SJSA1 (cell line): ENCODE measurements around the gene LENEP. TPM values are rescaled to one million over a fixed set of nuclear protein-coding genes. Genes with fewer than 3 reads are reported as not detected.
A peak's percentile ranks its signal among the peaks of the same experiment; 100 is the strongest.
"Not testable (repeated sequence)": the region's sequence is repeated elsewhere in the genome, so short reads cannot be mapped to it uniquely, and the experiment has no call there.

Experiments used
- DNase-seq, 2 experiments: peaks; one replicate each; pipeline ENCODE4 v3.0.0-alpha.2; 2015 to 2020; ENCODE audit warnings: low spot score in 2 of 2, low read depth in 1 of 2
- H3K27ac ChIP-seq: fragments of 250-450 bp; sonication (Bioruptor Pico); 2 replicates; pipeline ENCODE4 v1.5.1; 2020; ENCODE audit warnings: mild to moderate bottlenecking, moderate library complexity
- H3K27me3 ChIP-seq: fragments of 250-450 bp; sonication (Bioruptor Pico); replicated peaks from 2 replicates; pipeline ENCODE4 v1.5.1; 2020; ENCODE audit warnings: mild to moderate bottlenecking, moderate library complexity
- H3K36me3 ChIP-seq: fragments of 250-450 bp; sonication (Bioruptor Pico); 2 replicates; pipeline ENCODE4 v1.5.1; 2020; ENCODE audit warnings: mild to moderate bottlenecking
- H3K4me1 ChIP-seq: fragments of 250-450 bp; sonication (Bioruptor Pico); replicated peaks from 2 replicates; pipeline ENCODE4 v1.6.1; 2021; ENCODE audit warnings: mild to moderate bottlenecking
- H3K4me3 ChIP-seq: fragments of 250-450 bp; sonication (Bioruptor Pico); 2 replicates; pipeline ENCODE4 v1.5.1; 2020; ENCODE audit warnings: mild to moderate bottlenecking
- H3K9me3 ChIP-seq: fragments of 250-450 bp; sonication (Bioruptor Pico); replicated peaks from 2 replicates; pipeline ENCODE4 v1.5.1; 2020; ENCODE audit warnings: mild to moderate bottlenecking
- total RNA-seq: library from RNA; depleted of rRNA; stranded (reverse); fragments of >200 nt; shearing (Covaris generic); gene quantifications from 2 replicates; pipeline ENCODE4 v1.2.3, GENCODE V29; 2014

The LENEP gene
- total RNA-seq, 1 experiment from 2014 or later: not detected

- Histone ChIP-seq H3K4me3 (peak overlapping the region; percentile 53), H3K36me3 (peaks cover 50% of the 10 kb centered on the region), H3K27ac (peak overlapping the region; percentile 97), H3K9me3 (no peaks in the 10 kb centered on the region), H3K4me1 (peaks cover 34% of the 10 kb centered on the region), H3K27me3 (no peaks in the 10 kb centered on the region)
- DNase-seq: peak; percentile 61 to 70
These were observed 17.9 kb upstream of the LENEP start for GRCh38 chr1:154975409-154976059.

- not testable (repeated sequence) for H3K9me3 ChIP-seq, H3K4me3 ChIP-seq, H3K27ac ChIP-seq, H3K27me3 ChIP-seq, DNase-seq
- peaks cover 20% of the 10 kb centered on the region for H3K4me1 ChIP-seq
- peaks cover 54% of the 10 kb centered on the region for H3K36me3 ChIP-seq
These were observed 15.6 kb upstream of the LENEP start for GRCh38 chr1:154977762-154978161.

GRCh38 chr1:154978360-154978759, 15.0 kb upstream of the LENEP start:
- Histone ChIP-seq H3K4me1 (peaks cover 16% of the 10 kb centered on the region), H3K27ac (no peak overlapping the region), H3K4me3 (no peak overlapping the region), H3K9me3 (no peaks in the 10 kb centered on the region), H3K36me3 (peaks cover 54% of the 10 kb centered on the region), H3K27me3 (no peaks in the 10 kb centered on the region)
- no peak for DNase-seq

- peaks cover 43% of the 10 kb centered on the region for H3K36me3 ChIP-seq
- H3K27me3 ChIP-seq: no peaks in the 10 kb centered on the region
- no peaks in the 10 kb centered on the region for H3K9me3 ChIP-seq
- no peak overlapping the region; the same call in 1 of the 2 replicates for H3K27ac ChIP-seq
- peaks cover 14% of the 10 kb centered on the region for H3K4me1 ChIP-seq
- peak overlapping the region; percentile 50 for H3K4me3 ChIP-seq
- no peak for DNase-seq
These were observed 11.0 kb upstream of the LENEP start for GRCh38 chr1:154982341-154982740.

- peak; percentile 97 to 99 for DNase-seq
- Histone ChIP-seq H3K4me3 (peak within 1 kb of the TSS; percentile 50), H3K4me1 (peaks cover 14% of the 10 kb centered on the region), H3K9me3 (no peaks in the 10 kb centered on the region), H3K27ac (no peak within 1 kb of the TSS; the same call in 1 of the 2 replicates), H3K36me3 (peaks cover 43% of the 10 kb centered on the region), H3K27me3 (no peaks in the 10 kb centered on the region)
These were observed 10.3 kb upstream of the LENEP start, which contains the start of gene FLAD1 for GRCh38 chr1:154982897-154983648. Gene FLAD1 (plus strand): TSS chr1:154983344. CDS start chr1:154983695, 351 bp downstream.

GRCh38 chr1:154983776-154984466, 9.5 kb upstream of the LENEP start:
- DNase-seq: no peak
- Histone ChIP-seq H3K4me3 (peak overlapping the region; percentile 50), H3K27ac (no peak overlapping the region), H3K27me3 (no peaks in the 10 kb centered on the region), H3K36me3 (peaks cover 46% of the 10 kb centered on the region), H3K9me3 (no peaks in the 10 kb centered on the region), H3K4me1 (peaks cover 14% of the 10 kb centered on the region)

GRCh38 chr1:154986736-154987135, 6.7 kb upstream of the LENEP start:
- not testable (repeated sequence) for H3K27me3 ChIP-seq, H3K9me3 ChIP-seq, DNase-seq, H3K4me3 ChIP-seq, H3K27ac ChIP-seq
- peaks cover 48% of the 10 kb centered on the region for H3K36me3 ChIP-seq
- peaks cover 14% of the 10 kb centered on the region for H3K4me1 ChIP-seq

GRCh38 chr1:154987326-154987725, 6.1 kb upstream of the LENEP start:
- H3K9me3 ChIP-seq: no peaks in the 10 kb centered on the region
- H3K27me3 ChIP-seq: no peaks in the 10 kb centered on the region
- no peak for DNase-seq
- H3K4me3 ChIP-seq: no peak overlapping the region
- no peak overlapping the region for H3K27ac ChIP-seq
- H3K4me1 ChIP-seq: peaks cover 13% of the 10 kb centered on the region
- H3K36me3 ChIP-seq: peaks cover 48% of the 10 kb centered on the region

- Histone ChIP-seq H3K4me3 (no peak overlapping the region), H3K4me1 (peaks cover 13% of the 10 kb centered on the region), H3K27ac (no peak overlapping the region), H3K36me3 (peaks cover 45% of the 10 kb centered on the region), H3K27me3 (no peaks in the 10 kb centered on the region), H3K9me3 (no peaks in the 10 kb centered on the region)
- no peak for DNase-seq
These were observed 5.1 kb upstream of the LENEP start for GRCh38 chr1:154988058-154988954.

GRCh38 chr1:154989195-154989860, 4.1 kb upstream of the LENEP start:
- H3K4me3 ChIP-seq: no peak overlapping the region
- H3K36me3 ChIP-seq: peaks cover 45% of the 10 kb centered on the region
- peaks cover 11% of the 10 kb centered on the region for H3K4me1 ChIP-seq
- H3K27me3 ChIP-seq: no peaks in the 10 kb centered on the region
- H3K27ac ChIP-seq: no peak overlapping the region
- DNase-seq: no peak
- no peaks in the 10 kb centered on the region for H3K9me3 ChIP-seq

GRCh38 chr1:154990276-154990675, 3.1 kb upstream of the LENEP start:
- H3K4me3 ChIP-seq: no peak overlapping the region
- H3K36me3 ChIP-seq: peaks cover 45% of the 10 kb centered on the region
- no peak for DNase-seq
- H3K27me3 ChIP-seq: no peaks in the 10 kb centered on the region
- H3K9me3 ChIP-seq: no peaks in the 10 kb centered on the region
- H3K27ac ChIP-seq: no peak overlapping the region
- peaks cover 11% of the 10 kb centered on the region for H3K4me1 ChIP-seq

- peak in 1 of 2 experiments; percentile 28 for DNase-seq
- Histone ChIP-seq H3K27ac (no peak overlapping the region; the same call in 1 of the 2 replicates), H3K36me3 (peaks cover 30% of the 10 kb centered on the region)
These were observed 440 bp upstream of the LENEP start for GRCh38 chr1:154992721-154993571.

More at GRCh38 chr1:154992721-154993571, 440 bp upstream of the LENEP start:
- H3K4me1 ChIP-seq: peaks cover 11% of the 10 kb centered on the region
- no peaks in the 10 kb centered on the region for H3K9me3 ChIP-seq
- H3K4me3 ChIP-seq: no peak overlapping the region
- H3K27me3 ChIP-seq: no peaks in the 10 kb centered on the region
